NCI-H69 (cell line): ENCODE measurements around the gene PHACTR3.
"Not testable (repeated sequence)": the region's sequence is repeated elsewhere in the genome, so short reads cannot be mapped to it uniquely, and the experiment has no call there.

Experiments
- DNase-seq: peaks from one replicate; lab custom pipeline; 2025; lab: John Stamatoyannopoulos, UW

PHACTR3 gene

DNA sequence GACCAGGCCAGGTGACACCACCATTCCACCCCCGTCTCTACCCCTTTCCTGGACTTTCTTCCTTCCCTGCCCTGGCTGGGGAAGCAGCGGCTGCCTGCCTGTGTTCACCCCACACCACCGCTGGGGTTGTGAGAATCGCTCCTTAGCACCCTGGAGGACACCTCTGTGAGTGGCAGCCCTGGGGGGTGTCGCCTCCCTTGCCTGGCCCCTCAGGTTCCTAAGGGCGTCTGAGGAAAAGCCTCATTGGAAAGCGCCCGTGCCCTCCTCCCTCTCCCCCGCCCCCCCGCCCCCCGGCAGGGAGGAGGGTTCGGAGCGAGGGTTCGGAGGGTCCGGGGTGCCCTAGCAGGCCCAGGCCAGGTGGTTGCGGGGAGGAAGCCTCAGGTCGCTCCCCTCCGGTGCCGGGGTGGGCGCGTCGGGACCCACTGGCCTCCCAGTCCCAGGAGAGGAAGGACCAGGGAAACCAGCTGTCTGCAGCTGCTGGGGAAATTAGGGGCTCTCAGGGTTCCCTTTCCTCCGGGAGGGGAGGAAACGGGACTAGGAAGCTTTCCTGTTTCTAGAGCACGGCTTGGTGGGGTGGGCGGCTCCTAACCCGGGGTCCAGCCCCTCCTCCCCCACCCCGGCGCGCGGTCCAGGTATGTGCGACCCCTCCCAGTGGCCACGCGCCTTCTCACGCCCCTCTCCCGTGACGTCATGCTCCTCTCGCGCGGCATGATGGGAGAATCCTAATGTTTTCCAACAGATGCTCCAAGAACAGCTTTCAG is at the start of gene PHACTR3:
TSS of gene PHACTR3 (plus strand) at position 760 of the 761 bp plus-strand sequence. CDS start 475 bp downstream, outside the sequence.
- peak; percentile 10 for DNase-seq

DNA sequence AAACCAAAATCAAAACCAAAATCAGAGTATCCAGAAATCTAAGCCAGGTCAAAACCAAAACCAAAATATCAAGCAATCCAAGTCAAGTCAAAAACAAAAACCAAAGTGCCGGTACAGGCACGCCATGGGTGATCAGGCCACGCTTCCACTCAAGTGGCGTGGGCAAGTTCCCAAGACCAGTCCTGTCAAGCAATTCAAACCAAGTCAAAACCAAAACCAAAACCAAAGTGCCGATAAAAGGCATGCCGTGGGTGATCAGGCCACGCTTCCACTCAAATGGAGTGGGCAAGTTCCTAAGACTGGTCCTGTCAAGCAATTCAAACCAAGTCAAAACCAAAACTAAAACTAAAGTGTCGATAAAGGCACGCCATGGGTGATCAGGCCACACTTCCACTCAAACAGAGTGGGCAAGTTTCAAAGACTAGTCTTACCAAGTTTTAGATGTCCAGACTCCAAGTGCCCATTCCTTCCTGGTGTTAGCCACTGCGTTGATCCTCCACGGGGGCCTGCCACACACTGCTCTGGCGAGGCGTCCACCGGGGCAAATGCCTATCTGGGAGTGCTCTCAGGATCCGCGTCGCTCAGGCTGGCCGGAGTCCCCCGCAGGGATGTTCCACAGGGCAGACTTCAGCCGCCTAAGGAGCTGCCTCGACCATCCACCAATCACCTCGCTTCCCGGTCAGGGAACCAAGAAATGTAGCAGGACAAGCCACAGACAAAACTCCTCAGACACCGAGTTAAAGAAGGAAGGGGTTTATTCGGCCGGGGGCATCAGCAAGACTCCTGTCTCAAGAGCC is 46.4 kb upstream of the PHACTR3 start:
- not testable (repeated sequence) for DNase-seq

DNA sequence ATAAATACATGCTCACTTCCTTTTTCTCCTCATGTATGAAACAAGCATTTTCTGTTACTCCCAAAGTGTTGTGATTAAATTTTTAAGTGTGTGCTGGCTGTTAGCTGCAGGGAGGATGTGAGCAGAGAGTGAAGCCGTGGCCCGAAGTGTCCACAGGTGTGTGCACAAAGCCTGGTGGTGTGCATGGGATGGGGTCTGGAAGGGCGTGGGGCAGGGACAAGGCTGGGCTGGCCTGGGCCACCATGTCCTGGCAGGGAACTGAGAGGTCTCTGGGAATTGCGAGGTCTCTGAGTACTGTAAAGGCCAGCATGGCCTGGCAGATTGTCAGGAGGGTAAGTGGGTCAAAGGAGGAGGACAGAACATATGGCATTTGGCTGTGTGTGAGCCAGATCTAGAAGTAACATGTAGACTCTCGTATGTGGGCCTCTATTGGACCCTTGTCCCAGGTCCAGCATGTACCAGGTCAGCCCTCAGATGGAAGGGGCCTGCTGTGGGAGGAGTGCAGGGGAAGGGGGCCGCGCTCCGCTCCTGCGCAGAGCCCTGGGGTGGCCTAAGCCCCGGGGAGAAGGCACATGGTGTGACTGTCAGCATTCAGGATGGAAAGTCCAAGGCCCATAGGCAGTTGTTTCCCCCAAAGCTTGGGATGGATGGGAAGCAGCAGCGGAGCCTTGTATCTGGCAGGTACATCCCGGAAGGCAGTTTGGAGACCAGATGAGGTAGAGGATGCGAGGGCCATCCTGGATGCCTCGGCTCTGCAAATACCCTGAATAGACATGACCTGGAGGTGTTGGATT is 45.1 kb upstream of the PHACTR3 start:
- DNase-seq: no peak

DNA sequence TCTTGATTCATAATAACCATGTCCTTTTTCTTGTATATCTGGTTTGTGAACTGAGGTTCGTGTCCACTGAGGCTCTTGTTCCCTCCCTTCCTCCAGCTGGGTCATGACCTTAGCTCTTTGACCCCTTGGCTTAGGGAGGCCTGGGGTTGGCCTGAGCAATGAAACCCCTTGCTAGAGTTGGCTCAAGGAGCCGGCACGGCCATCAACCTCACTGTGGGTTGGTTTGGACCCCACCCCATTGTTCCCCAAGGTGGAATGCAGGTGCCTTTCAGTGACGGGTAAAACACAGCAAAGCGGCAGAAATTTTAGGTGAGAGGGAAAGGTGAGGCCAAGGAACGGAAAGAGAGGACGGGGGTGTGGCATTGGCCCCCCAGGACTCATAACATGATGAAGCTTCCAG is 44.5 kb upstream of the PHACTR3 start:
- no peak for DNase-seq

DNA sequence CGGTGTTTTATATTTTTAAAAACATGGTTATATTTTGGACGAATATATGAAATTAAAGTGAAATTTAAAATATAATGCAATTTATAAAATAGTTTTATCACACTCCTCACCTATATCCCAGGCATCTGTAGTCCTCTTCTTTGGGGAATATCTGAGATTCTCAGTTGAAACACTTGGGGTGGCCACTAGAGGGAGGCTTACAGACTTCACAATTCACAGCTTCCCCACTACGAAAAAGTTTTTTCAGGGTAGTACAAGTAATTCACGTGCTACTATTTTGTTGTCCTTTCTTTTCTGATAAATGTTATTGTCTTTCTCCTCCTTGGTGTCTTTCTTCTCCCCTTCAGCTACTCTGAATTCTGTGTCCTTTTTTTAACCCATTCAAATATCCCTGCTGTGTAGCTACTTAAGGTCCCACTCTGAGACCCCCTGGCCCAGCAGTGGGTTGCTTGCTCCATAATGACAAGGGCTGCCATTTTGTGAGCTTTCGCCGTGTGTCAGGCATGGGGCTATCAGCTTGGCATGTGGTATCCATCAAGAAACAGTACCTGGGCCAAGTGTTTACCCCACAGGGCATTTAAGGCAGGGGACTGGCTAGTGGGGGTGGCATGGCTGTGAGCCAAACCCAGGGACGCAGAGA is 43.6 kb upstream of the PHACTR3 start:
- peak; percentile 14 for DNase-seq

DNA sequence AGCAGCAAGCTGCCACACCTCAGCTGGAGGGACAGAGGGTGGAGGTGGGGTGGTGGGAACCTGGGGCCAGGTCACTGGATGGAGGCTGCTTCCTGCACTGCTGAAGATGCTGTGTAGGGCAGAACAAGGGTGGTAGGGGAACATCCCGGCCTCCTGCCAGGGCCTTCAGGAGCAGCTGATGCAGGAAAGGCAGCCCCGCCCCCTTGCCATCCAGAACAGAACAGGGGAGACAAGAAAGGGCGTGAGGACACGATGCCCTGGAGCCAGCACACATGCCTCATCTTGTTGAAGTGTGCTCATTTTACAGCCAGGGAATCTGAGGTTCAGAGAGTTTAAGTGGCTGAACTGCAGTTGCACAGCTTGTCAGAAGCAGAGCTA is 43.1 kb upstream of the PHACTR3 start:
- no peak for DNase-seq

DNA sequence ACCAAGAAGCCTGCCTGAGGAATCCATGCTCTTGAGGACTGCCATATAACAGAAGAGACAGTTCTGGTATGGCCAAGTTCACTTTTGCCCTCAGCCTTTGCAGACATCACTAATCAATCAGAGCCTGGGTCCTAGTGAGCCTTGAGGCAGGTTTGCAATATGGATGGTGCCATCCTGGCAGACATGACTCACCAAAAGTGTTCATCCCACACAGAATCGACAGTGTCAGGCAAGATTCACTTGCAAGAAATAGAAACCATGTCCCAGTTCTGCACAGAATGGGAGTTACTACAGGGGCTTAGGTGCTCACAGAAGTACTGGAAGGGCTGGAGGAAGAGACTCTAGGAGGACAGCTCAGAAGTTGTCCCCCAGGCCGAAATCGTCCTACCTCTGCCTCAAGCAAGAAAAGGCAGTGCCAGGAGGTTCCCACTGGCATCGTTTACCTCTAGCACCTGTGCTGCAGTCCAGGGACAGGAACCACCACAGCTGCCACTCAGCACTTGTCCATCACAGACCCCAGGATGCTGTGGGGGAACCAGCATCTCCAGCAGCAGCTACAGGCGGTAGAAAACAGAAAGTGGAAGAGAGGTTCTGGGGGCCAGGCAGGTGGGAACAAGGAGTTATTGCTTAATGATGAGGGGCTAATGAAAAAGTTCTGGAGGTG is 42.6 kb upstream of the PHACTR3 start:
- no peak for DNase-seq

DNA sequence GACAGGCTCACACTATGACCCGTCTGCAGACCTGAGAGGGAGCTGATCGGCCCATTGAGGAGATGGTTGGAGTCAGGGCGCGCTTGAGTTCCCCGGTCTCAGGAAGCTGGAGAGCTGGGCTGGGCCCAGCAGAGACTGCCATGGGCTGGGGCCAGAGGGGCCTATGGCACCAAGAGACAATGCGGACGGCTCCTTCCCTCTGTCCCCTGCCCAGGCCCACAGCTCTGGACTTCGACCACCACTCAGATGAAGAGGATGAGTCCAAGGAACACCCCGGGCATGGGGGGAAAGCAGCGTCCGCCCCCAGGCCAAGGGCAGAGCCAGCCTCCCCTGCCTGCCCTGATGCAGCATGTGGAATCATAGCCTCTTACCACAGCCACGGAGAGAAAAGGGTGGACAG is 40.2 kb upstream of the PHACTR3 start:
- DNase-seq: no peak

DNA sequence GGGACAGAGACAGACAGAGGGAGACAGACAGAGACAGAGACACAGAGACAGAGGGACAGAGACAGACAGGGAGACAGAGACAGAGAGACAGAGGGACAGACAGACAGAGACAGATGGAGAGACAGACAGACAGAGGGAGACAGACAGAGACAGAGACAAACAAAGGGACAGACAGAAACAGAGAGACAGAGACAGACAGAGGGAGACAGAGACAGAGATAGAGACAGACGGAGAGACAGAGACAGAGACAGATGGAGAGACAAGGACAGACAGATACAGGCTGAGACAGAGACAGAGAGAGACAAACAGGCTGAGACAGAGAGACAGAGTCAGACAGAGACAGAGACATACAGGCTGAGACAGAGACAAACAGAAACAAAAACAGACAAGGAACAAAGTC is 39.4 kb upstream of the PHACTR3 start:
- no peak for DNase-seq

DNA sequence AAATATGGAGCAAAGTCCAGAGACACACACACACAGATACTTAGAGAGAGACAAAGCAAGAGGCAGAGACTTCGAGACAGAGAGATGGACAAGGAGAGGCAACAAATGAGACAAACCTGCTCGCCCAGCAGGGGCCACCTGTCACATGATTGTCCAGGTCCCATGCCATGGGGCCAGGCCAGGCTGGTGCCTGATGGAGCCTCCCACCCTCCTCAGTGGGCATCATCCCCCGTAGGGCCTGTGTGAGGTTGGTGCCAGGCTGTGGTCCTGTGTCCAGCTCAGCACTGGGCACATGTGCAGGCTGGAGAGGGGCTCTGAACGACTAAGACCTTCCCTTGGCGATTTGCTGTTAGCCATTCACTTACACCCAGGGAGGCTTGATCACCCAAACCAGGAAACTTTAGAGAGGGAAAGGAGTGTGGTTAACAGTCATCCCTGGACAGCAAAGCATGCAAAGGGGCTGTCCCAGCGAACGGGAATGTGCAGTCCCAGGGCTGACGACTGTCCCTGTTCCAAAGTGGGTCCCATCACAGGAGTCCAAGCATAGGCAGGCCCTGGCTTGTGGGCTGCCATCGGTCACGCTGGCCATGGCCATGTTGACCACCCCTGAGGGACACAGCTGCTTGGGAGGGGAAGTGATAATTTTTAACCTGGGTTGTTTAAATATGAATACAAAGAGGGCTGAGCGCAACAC is 38.4 kb upstream of the PHACTR3 start:
- no peak for DNase-seq

DNA sequence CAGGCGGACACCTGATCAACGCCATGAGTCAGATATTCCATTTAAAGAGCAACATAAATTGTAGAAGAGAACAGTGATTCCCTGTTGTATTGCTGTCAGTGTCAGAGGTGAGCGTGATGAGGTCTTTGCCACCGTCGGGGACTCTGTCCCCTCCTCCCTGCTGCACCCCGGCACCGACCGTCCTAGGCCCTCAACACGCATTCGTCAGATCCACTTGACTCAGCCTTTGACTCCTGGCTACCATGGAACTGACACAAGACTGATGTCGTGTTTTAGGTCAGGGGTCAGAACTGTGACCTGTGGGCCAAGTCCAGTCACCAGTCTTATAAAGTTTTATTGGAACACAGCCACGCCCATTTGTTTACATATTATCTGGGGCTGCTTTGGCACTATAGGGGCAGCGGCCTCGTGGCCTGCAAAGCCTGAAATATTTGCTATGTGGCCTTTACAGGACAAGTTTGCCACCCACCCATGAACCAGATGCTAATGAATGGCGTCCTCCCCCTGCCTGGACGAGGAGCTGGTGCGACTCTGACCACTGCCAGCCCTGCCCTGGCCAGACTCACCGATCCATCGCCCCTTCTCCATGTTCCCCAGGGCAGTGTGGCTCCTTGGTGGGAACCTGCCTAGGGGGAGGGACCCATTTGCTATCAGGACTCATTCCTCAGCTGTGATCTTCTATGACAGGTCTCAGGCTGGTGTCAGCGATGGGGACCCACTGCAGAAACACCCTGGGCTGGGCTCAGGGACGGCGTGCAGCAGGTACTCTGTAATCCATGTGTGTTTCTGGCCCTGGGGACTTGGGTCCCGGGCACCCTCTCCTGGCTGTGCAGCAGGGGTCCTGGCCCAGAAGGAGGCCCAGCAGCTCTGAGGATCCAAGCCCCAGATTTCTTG is 37.5 kb upstream of the PHACTR3 start:
- no peak for DNase-seq

DNA sequence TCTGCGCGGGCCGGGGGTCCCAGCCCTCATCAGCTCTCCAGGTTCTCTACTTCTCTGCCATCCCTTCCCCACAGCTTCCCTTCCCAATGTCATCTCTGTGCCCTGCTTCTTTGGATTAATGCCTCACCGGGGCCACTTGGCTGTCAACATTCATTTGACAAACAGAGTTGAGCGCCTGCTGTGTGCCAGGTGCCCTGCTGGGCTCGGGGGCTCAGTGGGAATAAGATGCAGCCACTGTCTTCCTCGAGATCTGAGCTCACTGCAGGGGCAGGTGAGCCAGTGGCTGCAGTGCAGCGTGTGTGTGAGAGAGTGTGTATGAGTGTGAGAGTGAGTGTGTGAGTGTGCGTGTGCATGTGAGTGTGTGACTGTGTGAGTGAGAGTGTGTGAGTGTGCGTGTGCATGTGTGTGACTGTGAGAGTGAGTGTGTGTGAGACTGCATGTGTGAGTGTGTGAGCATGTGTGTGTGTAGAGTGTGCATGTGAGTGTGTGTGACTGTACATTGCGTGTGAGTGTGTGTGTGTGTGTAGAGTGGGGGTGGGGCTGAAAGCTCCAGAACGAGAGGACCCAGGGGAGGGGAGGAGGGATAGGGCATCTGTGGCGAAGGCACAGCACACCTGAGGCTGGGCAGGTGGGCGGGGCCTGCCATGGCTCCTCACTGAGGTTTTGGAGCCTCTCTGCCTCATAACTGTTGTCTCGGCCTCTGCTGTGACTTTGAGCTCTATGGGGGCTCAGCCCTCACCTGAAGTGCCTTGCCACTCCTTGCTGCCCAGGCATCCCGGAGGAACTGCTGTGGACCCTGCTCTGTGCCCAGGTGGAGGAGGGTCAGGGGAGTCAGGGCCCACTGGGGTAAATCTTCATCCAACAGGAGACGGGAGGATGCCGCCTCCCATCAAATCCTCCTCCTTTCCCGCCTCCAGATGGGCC is 36.5 kb upstream of the PHACTR3 start:
- no peak for DNase-seq

DNA sequence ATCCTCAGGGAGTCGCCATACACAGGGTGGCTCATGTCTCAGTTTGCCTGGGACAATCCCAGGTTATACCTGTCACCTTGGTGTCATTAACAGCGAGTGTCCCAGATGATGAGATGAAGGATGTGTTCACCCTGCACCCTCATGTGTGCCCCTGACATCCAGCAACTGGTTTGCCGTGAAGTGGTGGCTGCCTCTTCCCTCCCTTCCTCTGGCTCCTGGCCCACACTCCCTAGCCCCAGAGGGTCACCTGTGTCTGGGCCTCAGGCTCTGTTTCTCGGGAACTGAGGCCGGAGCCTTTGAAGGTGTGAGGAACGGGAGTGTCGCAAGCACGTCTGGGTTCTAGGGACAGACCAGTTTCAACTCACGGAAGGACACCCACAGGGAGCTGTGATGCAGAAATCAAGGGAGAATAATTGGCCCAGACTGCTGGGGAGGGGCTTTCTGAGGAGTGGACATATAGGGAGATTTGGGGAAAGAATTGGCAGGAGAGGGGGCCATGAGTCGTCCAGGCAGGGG is 35.8 kb upstream of the PHACTR3 start:
- DNase-seq: no peak

DNA sequence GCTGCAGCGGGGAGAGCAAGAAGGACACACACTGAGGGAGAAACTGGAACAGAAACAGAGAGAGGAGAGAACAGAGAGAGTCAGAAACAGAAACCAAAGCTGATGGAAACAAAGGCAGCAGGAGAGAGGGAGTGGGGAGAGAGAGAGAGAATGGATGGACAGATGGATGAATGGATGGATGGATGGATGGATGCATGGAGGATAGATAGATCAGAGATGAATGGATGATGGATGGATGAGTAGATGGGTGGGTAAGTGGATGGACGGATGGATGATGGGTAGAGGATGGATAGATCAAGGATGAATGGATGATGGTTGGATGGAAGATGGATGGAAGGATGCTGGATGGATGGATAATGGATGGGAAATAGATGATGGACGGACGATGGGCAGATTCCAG is 35.0 kb upstream of the PHACTR3 start:
- no peak for DNase-seq

DNA sequence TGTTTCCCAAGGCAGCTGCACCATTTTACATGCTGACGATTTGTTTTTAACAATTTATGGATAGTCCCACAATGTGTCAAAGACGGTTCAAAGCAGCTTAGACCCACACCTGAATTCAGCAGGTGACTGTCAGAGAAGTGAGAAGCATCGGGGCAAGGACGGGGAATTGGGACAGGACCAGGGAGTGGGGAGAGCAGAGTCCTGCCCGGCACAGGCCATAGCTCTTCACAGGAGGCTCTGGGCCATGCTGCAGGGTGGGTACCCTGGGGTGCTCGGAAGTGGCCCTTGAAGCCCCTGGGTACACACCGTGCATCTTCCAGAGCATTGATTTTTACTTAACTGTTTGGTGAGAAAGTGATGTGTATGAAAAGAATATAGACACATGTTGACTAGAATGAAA is 33.2 kb upstream of the PHACTR3 start:
- DNase-seq: no peak

DNA sequence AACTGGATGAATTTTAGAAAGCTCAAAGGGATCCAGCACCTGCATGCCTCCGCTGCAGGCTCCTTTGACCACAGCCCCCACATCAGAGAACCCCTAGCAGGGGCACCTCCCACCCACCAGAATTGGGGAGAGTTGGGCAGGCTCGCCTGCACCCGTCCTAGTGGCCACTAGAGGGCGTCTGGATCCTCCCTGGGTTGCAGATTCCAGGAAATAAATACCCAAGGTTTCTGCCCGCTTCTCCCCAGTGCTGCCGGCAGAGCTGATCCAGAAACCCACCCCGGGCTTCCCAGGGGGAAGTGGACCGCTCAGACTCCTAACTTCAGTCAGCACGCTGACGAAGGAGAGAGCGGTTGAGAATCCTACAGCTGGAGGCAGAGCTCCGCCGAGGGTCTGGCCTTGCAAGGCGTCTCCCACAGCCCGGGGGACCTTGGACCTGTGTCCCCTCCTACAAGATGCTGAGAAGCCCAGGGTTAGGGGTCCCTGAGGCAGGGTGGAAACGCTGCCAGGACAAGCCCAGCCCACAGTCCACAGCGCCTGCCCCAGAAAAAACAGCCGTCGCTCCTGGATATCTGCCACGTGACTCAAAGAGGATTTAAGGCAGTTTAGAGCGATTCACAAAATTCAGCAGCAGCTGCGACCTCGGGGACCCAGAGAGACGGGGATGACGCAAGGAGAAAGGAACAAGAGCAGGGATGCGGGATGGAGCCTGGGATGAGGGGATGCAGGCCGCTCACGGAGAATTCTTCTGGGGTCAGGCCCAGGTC is 32.6 kb upstream of the PHACTR3 start:
- DNase-seq: peak; percentile 35

DNA sequence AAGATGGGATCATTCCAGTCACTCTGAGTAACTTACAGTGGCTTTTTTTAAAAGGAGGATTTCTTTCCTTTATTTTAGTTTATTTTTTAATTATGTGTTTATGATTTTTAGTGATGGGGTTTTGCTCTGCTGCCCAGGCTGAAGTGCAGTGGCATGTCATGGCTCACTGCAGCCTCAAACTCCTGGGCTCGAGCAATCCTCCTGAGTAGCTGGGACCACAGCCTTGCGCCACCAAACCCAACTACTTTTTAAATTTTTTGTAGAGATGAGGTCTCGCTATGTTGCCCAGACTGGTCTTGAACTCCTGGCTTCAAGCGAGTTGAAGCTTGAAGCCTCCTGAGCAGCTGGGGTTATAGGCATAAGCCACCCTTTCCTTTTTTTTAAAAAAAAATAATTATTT is 31.8 kb upstream of the PHACTR3 start:
- DNase-seq: no peak

DNA sequence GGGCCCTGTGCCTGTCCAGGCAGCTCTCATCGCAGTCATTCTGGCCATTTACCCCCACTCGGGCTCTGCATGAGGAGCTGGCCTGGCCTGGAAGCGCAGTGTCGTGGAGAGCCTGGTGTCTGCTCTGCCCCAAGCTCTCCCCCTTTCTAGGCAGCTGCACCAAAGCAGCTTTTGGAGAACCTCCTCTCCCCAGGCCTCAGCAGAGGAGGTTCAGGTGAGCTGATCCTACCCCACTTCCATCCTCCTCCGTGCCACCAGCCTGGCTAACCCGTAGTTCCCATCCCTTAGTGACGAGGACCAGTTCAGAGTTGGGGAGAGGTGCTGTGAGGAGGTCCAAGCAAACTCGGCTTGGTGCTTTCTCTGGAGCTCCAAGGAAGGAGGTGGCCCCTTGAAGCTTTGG is 30.5 kb upstream of the PHACTR3 start:
- no peak for DNase-seq
